PC-9 (cell line): ENCODE data around the gene SENP8. TPM values are rescaled to one million over a fixed set of nuclear protein-coding genes. Genes with fewer than 3 reads are reported as not detected.

Experiments used
- BruUV-seq: library from RNA; stranded (reverse); fragments of 400-500 nt; replicated peaks from 2 replicates; lab custom pipeline; 2021; lab: Mats Ljungman, UMichigan
- CTCF ChIA-PET: fragments of 300-600 bp; sonication (Branson Sonifier 250); formaldehyde crosslinking; loops from one replicate; lab custom pipeline; 2022; ENCODE audit warnings: antibody characterized with exemption; lab: Charles Lee
- POLR2A ChIA-PET: fragments of 300-600 bp; sonication (Branson Sonifier 250); formaldehyde crosslinking; loops from one replicate; lab custom pipeline; 2022; ENCODE audit warnings: antibody characterized with exemption; ENCODE audit not compliant: unreplicated experiment; lab: Charles Lee
- DNase-seq, 2 experiments: peaks; one replicate each; pipeline versions ENCODE4 v3.0.0 to v3.0.0-alpha.2; 2015 to 2022; ENCODE audit warnings: mixed read lengths in 1 of 2
- H2AFZ ChIP-seq: fragments of 200-600 bp; sonication (generic); 2 replicates; pipeline ENCODE4 v1.8.1; 2017; ENCODE audit warnings: antibody characterized with exemption
- H3F3A ChIP-seq: fragments of 200-600 bp; sonication (generic); 2 replicates; pipeline ENCODE4 v1.8.1; 2017; ENCODE audit warnings: antibody characterized with exemption, mild to moderate bottlenecking, low read depth; ENCODE audit not compliant: insufficient read depth
- H3K27ac ChIP-seq: fragments of 200-600 bp; sonication (generic); 2 replicates; pipeline ENCODE4 v1.6.1; 2016; ENCODE audit warnings: mixed run types
- H3K27me3 ChIP-seq: fragments of 200-600 bp; sonication (generic); 2 replicates; pipeline ENCODE4 v1.6.1; 2016; ENCODE audit warnings: low read depth, mixed run types; ENCODE audit not compliant: insufficient read depth
- H3K36me3 ChIP-seq: fragments of 200-600 bp; sonication (generic); 2 replicates; pipeline ENCODE4 v1.6.1; 2016; ENCODE audit warnings: low read depth, mixed run types
- H3K4me1 ChIP-seq: fragments of 200-600 bp; sonication (generic); replicated peaks from 2 replicates; pipeline ENCODE4 v1.6.1; 2016; ENCODE audit warnings: mixed run types; ENCODE audit not compliant: insufficient read depth
- H3K4me2 ChIP-seq: fragments of 200-600 bp; sonication (generic); 2 replicates; pipeline ENCODE4 v1.6.1; 2017; ENCODE audit warnings: mixed run types
- H3K4me3 ChIP-seq: fragments of 200-600 bp; sonication (generic); 2 replicates; pipeline ENCODE4 v1.6.1; 2016; ENCODE audit warnings: mixed run types
- H3K79me2 ChIP-seq: fragments of 200-600 bp; sonication (generic); 2 replicates; pipeline ENCODE4 v1.6.1; 2017; ENCODE audit warnings: low read depth, mixed run types
- H3K9me2 ChIP-seq: fragments of 200-600 bp; sonication (generic); 2 replicates; pipeline ENCODE4 v1.8.1; 2017; ENCODE audit warnings: mild to moderate bottlenecking; ENCODE audit not compliant: insufficient read depth
- H3K9me3 ChIP-seq: fragments of 200-600 bp; sonication (generic); 2 replicates; pipeline ENCODE4 v1.8.1; 2016; ENCODE audit warnings: low read depth; ENCODE audit not compliant: insufficient read depth
- H4K20me1 ChIP-seq: fragments of 200-600 bp; sonication (generic); 2 replicates; pipeline ENCODE4 v1.8.1; 2017; ENCODE audit not compliant: insufficient read depth
- CTCF ChIP-seq: fragments of 200-600 bp; sonication (generic); conservative IDR thresholded peaks from 2 replicates; pipeline ENCODE4 v1.6.1; 2017; ENCODE audit warnings: mixed run types, antibody characterized with exemption, mild to moderate bottlenecking, moderate library complexity
- EZH2 ChIP-seq: fragments of 200-600 bp; sonication (generic); IDR thresholded peaks from 2 replicates; pipeline ENCODE4 v1.8.0; 2017; ENCODE audit warnings: antibody characterized with exemption, low read depth
- intact Hi-C: fragments of 100-400 bp; cut with micrococcal nuclease; formaldehyde crosslinking; loops from one replicate; pipeline ENCODE4 v1.10.0; 2022; ENCODE audit not compliant: unreplicated experiment
- total RNA-seq: library from RNA; stranded (reverse); gene quantifications from 2 replicates; pipeline ENCODE4 v1.2.3, GENCODE V29; 2021

The SENP8 gene
- total RNA-seq, 1 experiment from 2014 or later = 3.8 TPM

DNA sequence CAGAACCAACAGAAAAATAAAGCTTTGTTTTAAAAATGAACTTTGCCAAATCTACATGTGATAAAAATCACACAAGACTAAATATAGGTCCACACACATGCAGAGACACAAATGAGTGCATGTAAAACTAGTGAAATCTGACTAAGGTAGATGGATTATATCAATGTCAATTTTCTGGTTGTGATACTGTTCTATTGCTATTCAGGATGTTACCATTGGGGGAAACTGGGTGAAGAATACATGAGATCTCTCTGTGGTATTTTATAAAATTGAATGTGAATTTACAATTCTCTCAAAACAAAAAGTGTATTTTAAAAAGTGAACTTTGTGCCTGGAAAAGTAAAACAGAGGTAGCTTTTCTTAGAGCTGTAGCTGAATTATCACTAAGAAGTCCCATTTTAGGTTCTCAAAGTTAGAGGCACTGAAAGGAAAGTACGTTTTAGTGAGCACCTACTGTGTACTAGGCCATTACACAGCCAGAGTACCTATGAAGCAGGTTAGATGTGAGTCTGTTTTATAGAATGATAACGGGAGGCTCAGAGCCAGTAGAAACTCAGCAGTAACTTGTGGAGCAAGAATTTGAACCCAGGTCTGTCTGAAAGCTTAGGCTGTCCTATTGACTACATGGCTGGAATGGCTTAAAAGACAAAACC is 71.2 kb downstream of the SENP8 start:
- CTCF ChIA-PET = interaction anchor here (0.6 kb wide), 1 partner anchor 8 kb away, joined by 3 read pairs; no protein-coding TSS in a partner anchor
- BruUV-seq = no TSS peak

DNA sequence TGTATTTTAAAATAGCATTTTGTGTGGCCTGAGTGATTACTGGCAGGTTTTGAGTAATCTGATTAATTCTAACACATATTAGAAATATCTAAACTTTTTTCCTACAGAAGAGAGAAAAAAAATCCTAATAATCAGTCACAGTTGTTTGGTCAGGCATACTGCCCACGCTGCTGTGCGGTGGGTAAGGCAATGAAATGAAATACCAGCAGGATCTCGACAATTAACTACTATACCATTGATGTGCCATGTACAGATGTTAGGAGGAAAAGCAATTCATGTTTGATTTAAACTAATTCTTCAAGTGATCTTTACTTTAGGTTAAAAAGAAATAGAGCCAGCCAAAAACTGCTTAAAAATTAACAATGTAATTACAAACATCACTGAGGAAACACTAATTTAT is 74.2 kb downstream of the SENP8 start:
- BruUV-seq = no TSS peak
- no peak overlapping the region for H3K4me3 ChIP-seq
- H2AFZ ChIP-seq = no peak overlapping the region
- H3K4me2 ChIP-seq = no peak overlapping the region
- no peaks in the 10 kb centered on the region for H3K27me3 ChIP-seq
- H3K9me2 ChIP-seq = no peaks in the 10 kb centered on the region
- peaks cover 18% of the 10 kb centered on the region for H3K4me1 ChIP-seq
- no peaks in the 10 kb centered on the region for H4K20me1 ChIP-seq
- no peak for TF ChIP-seq CTCF
- no peak for TF ChIP-seq EZH2
- no peak for DNase-seq
- no peaks in the 10 kb centered on the region for H3K9me3 ChIP-seq
- no peaks in the 10 kb centered on the region for H3K79me2 ChIP-seq
- ChIA-PET CTCF (no interaction called here), POLR2A (no interaction called here)
- intact Hi-C loops = no loop called here
- peaks cover 25% of the 10 kb centered on the region for H3F3A ChIP-seq
- H3K36me3 ChIP-seq = no peaks in the 10 kb centered on the region
- H3K27ac ChIP-seq = no peak overlapping the region

More for the DNA sequence above, 71.2 kb downstream of the SENP8 start:
- intact Hi-C loops = no loop called here
- H3K36me3 ChIP-seq = no peaks in the 10 kb centered on the region
- no peak overlapping the region for H3K4me3 ChIP-seq
- H3K4me2 ChIP-seq = no peak overlapping the region
- H3K9me3 ChIP-seq = no peaks in the 10 kb centered on the region
- peaks cover 21% of the 10 kb centered on the region for H3K4me1 ChIP-seq
- no peak overlapping the region for H2AFZ ChIP-seq
- H3K27ac ChIP-seq = no peak overlapping the region
- POLR2A ChIA-PET = interaction anchor here (0.7 kb wide), 1 partner anchor 214 kb away, joined by 3 read pairs; no protein-coding TSS in a partner anchor
- no peaks in the 10 kb centered on the region for H3F3A ChIP-seq
- no peaks in the 10 kb centered on the region for H3K79me2 ChIP-seq
- H3K9me2 ChIP-seq = no peaks in the 10 kb centered on the region
- no peaks in the 10 kb centered on the region for H4K20me1 ChIP-seq
- no peak for DNase-seq
- TF ChIP-seq CTCF (no peak), EZH2 (no peak)
- no peaks in the 10 kb centered on the region for H3K27me3 ChIP-seq

Other genes starting within 250 kb of the SENP8 start
- 34.0 and 37.3 TPM in 2 replicates for gene MYO9A, start 253 bp upstream of the SENP8 start, total RNA-seq
- gene GRAMD2A, start 79.4 kb downstream of the SENP8 start, total RNA-seq = 48.5 and 60.2 TPM in 2 replicates
- 1,294 and 1,809 TPM in 2 replicates for gene PKM, start 112.8 kb downstream of the SENP8 start, total RNA-seq
- gene PARP6, start 154.2 kb downstream of the SENP8 start, total RNA-seq = 51.3 and 65.9 TPM in 2 replicates
- not detected in 2 replicates for gene CELF6, start 201.8 kb downstream of the SENP8 start, total RNA-seq